HG02884 (cell line): Measurements from ENCODE around the gene ATG5.
"Not testable (repeated sequence)": the region's sequence is repeated elsewhere in the genome, so short reads cannot be mapped to it uniquely, and the experiment has no call there.

Experiments used
- ATAC-seq: cut with Tn5 transposase; IDR thresholded peaks from one replicate; pipeline ENCODE4 v1.9.1; 2021; ENCODE audit warnings: mild to moderate bottlenecking, moderate library complexity; ENCODE audit not compliant: unreplicated experiment

Gene ATG5

DNA sequence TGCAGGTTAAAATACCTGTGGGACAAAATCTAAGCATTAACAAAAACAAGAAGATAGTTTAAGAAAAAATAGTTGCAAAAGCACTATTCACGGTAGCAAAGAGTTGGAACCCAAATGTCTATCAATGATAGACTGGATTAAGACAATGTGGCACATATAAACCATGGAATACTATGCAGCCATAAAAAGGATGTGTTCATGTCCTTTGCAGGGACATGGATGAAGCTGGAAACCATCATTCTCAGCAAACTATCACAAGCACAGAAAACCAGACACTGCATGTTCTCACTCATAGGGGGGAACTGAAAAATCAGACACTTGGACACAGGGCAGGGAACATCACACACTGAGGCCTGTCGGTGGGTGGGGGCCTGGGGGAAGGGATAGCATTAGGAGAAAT lies 65.8 kb downstream of the ATG5 start:
- ATAC-seq, result not testable (repeated sequence)

DNA sequence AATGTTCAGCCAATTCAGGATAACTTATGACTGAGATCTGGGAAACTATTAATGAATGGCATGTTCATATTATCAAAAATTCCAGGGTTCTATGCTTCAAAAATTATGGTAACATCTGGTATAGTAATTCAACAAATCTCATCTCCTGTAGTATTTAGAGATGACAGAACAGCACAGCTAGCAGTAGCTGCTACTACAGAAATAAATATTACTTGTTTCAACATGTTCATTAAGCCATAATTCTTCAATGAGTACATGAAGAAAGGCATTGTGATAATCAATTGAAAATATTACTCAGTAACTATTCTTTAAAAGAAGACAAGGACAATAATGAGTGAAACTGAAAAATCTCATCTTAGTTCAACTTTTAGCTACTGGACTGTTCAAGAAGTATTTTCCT lies 66.8 kb downstream of the ATG5 start:
- ATAC-seq, result no peak

DNA sequence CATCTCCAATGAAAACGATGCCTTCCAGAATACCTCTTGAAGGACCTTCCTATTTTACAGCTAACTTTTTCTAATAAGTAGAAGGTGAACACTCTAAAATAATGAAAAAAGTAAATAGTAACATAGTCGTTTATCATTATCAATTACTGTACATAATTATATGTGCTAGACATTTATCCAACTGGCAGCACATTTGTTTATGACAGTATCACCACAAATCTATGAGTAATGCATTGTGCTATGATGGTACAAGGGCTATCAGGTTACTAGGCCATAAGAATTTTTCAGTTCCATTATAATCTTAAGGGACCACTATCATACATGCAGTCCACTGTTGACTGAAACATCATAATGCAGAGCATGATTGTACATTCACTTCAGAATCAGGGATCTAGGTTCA lies 68.4 kb downstream of the ATG5 start:
- no peak for ATAC-seq

DNA sequence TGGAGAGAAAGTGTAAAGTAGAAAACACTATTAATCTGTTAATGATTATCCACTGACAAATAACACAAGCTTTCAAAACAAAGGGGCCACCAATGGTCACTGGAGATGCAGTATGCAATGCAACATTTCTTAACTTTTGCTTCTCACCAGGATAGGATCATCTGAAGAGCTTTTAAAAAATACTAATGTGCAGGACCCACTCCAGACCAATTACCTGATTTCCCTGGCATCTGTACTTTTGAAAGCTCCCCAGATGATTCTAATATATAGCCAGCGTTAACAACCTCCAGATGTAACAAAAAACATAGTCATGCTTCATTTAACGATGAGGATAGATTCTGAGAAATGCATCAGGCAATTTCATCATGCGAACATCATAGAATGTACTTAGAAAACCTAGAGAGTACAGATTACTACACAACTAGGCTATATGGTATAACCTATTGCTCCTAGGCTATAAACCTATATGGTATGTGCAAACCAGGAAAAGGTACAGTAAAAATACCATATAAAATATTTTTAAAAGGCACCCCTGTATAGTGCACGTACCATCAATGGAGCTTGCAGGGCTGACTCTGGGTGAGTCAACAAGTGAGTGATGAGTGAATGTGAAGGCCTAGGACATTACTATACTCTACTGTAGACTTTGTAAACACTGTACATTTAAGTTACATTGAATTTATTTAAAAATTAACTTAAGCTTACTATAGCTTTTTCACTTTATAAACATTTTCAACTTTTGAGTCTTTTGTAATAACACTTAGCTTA lies 69.2 kb downstream of the ATG5 start:
- ATAC-seq, result no peak

DNA sequence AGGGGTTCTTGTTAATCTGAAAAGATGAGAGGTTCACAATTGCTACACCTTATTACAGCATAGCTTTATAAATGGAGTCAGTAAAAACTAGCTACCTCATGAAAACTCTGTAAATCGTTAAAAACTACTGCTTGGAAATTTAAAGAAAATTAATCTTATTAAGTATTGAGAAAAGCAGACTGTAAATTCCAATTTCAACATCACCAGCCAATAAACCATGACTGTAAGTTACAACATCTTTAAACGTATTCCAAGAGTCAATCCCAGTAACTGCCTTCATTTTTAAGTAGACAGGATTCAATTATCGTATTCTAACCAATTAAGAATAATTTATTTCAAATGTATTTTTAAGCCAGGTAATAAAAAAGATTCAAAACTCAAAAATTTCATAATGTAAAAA lies 70.3 kb downstream of the ATG5 start:
- no peak for ATAC-seq

DNA sequence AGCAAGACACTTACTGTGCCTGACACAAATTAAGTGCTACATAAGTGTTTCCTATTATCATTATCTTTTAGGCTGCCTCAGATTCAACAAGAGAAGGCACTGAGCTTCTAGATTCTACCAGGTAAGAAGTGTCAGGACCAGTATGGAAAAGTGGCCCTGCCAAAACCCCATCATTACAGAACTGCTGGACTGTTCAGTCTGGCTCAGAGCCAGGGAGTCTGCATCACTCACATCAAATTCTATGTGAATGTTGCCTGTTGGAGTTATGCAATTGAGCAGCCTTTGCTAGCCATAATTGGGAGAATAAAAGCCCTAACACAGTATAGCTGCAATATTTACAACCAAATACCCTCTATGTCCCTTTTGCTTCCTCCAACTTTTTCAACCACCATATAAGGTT lies 70.9 kb downstream of the ATG5 start:
- ATAC-seq, result no peak

DNA sequence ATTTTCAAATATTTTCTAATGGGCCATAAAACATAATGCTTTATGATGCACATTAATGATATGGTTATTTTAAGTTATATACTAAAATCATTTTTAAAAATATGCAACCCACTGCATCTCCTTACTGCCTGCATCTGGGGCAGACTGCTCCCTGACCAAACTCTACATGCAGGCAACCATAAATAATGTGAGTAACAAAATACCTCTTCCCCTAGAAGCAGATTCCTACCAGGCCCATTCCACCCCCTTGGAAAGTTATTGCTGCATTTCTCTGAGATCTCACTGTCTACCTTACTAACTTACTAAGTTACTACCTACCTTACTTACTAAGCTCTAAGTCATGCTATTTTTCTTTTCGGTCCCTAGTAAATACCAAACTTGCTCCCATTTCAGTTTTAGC lies 71.8 kb downstream of the ATG5 start:
- no peak for ATAC-seq

DNA sequence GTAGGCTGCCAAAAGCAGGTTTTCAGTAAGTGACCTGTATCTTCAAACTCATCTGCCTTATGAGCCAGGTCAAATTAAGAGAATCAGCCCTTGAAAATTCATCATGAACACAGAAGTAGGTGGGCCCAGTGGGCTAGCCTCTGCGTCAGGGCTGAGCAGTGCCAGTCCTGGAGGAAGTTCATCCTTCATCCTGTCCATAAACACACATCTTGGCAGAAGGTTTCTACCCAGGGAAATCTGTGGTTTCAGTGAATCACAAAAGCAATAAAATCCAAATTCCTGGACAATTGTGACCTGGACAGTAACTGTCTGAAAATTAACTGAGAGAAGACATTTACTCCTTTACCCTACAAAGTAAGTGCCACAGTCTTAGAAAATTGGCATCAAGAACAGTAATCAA lies 72.4 kb downstream of the ATG5 start:
- no peak for ATAC-seq

DNA sequence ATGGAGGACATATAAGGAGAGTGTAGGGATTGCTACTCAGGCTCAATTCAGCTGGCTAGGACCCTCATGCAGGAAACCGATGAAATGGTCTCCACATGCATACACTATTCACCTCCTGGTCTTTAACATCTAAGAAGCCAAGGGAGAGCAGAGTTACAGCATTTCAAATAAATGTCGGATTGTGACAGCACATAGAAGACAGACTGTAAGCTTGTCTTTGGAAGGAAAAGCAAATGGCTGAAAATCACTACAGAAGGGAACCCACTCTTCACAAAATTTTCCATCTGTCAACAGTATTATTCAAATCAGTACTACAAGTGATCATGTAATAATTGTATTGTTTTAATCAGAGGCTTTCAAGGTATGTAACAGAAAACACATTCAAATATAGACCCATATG lies 72.9 kb downstream of the ATG5 start:
- ATAC-seq, result no peak

DNA sequence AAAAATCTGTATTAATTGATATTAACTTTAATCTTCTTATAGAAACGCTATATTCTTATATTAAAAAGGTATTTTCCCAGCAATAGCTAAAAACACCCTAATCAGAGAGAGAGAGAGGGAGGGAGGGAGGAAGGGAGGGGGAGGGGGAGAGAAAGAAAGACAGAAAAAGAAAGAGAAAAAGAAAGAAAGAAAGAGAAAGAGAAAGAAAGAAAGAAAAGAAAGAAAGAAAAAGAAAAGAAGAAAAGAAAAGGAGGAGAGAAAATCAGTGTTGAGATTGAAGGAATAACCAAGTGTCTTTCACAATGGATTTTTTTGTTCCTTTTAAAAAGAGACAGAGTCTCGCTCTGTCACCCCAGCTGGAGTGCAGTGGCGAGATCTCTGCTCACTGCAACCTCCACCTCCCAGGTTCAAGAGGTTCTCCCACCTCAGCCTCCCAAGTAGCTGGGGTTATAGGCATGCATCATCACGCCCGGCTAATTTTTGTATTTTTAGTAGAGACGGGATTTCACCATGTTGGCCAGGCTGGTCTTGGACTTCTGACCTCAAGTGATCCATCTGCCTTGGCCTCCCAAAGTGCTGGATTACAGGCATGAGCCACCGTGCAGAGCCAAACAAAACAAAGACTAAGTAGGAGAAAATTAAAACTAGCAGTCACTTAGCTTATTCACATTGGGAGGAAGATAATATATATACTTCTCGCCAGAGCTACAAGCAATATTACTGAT lies 73.9 kb downstream of the ATG5 start:
- not testable (repeated sequence) for ATAC-seq

DNA sequence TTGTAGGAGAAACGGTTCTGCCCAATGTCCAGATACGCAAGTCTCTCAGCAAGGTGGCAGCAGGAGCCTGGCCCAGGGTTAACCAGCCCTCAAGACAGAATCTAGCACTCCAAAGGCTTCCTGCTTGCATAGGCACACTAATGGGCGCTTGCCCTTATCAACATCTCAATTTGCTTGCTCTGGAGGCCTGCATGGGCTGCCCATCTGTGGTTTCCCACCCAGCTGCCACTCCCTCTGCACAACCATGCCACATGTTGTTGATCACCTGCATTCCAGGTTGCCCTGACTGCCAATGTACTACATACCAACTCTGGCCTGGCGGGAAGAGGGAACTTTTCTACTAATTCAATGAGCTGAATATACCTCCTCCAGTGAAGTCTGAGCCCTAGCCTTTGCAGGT lies 74.6 kb downstream of the ATG5 start:
- no peak for ATAC-seq

DNA sequence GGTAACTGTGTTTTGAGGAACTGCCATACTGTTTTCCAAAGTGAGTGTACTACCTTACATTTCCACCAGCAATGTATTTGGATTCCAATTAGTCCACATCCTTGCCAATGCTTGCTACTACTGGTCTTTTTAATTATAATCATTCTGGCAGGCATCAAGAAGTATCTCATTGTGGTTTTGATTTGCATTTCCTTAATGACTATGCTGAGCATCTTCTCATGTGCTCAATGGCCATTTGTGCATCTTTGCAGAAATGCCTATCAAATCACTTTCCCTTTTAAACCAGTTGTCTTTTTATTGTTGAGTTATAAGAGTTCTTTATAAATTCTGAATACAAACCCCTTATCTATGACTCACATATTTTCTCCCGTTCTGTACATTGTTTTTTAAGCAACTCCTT lies 75.9 kb downstream of the ATG5 start:
- ATAC-seq, result no peak

DNA sequence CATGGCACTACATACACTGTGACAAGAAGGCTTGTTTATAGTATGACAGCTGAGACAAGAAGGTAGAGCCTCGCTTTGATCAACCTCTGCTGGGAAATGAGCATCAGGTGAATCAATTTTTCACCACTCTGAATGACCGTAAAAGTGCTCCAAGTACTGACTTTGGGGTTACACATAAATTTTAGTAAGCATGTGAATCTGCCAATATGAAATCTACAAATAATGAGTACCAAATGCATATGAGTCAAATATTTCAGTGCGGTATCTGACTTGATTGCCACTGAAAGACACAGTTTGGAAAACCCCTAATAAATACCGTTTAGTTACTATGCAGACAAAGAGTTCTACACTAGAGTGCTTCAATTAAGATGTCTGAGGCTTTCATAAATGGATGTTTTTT lies 77.8 kb downstream of the ATG5 start:
- no peak for ATAC-seq

DNA sequence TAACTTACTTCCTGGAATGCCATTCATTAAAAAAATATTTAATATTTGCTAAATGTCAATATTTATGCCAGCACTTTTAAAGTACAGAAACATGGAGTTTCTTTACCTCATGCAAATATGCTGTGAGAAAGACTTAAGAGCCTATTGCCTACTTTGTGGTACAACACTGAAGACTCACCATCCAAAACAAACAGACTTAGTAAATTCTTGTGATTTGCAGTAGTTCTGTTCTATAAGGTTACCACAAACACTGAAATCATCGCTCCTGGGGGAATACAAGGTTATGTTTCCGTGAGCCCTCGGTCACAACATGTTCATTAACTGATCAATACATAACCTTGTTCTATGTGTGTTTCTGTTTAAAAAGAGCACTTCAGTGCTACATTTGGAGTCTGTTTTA lies 78.3 kb downstream of the ATG5 start:
- ATAC-seq, result no peak

DNA sequence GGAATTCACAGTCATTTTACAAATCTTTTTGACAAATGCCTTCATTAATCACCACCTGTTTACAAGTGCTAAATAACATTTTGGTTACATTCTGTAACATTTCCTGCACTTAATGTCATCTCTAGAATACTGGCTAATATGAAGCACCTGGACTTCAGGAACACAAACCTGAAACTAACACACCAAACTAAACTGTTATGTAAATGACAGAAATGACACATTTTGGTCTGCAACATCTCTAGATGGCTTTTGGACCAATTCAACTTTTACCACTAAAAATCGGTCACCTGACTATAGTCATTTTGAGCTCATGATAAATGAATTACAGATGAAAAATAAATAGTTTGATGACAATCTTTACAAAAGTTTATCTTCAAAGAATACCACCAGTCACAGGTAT lies 80.6 kb downstream of the ATG5 start:
- peak; percentile 77 for ATAC-seq

DNA sequence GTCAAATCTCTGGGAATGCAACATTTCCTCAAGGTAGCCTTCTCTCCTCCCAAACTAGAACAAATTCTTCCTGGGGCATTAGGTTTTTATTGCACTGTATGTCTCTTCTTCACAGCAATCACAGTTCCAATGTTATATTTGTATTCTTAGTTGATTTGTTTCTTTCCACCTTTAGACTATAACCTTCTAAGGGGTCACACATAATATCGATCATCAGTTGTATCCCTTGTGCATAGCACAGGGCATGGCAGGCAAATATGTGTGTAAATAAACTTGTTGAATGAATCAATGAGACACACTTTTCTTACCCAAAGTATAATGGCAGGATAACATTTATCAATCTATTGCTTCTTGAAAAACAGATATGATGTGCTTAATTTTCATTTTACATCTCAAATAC lies 81.0 kb downstream of the ATG5 start:
- ATAC-seq, result no peak

DNA sequence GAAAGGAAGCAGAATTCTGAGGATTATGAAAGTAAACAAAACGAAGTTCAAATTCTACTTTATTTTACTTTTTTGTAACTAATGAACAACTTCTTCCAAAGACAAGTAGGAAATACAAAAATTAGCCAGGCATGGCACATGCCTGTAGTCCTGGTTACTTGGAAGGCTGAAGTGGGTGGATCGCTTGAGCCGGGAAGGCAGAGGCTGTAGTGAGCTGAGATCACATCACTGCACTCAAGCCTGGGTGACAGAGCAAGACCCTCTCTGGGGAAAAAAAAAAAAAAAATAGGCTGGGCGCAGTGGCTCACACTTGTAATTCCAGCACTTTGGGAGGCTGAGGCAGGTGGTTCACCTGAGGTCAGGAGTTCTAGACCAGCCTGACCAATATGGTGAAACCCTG lies 82.3 kb downstream of the ATG5 start:
- no peak for ATAC-seq

DNA sequence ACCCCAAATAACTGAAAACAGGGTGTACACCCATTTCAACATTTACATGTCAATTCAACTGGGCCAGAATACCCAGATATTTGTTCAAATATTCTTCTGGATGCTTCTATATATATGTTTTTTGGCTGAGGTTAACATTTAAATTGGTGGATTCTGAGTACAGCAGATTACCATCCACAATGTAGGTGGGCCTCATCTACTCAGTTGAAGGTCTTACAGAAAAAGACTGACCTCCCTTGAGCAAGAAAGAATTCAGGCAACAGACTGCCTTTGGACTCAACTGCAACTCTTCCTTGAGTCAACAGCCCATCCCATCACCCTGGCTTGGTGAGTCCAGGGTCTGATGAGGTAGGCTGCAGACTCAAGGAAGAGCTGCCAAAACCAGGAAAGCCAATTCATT lies 84.1 kb downstream of the ATG5 start:
- no peak for ATAC-seq

DNA sequence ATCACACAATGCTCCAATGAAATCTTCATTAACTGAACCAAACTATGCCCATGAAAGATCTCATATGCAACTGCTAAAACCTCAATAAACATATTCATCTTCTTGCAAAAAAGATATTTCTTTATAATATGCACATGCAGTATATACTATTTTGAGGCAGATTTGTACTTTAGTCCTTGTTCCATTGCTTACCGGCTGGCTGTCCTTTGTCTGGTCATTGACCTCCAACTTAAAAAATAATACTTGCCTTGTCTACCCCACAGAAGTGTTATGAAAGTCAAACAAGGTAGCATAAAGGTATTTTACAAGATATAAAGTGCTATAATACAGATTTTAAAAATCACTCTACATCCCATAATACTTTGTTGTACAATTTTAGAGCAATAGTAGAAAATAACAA lies 88.3 kb downstream of the ATG5 start:
- no peak for ATAC-seq

DNA sequence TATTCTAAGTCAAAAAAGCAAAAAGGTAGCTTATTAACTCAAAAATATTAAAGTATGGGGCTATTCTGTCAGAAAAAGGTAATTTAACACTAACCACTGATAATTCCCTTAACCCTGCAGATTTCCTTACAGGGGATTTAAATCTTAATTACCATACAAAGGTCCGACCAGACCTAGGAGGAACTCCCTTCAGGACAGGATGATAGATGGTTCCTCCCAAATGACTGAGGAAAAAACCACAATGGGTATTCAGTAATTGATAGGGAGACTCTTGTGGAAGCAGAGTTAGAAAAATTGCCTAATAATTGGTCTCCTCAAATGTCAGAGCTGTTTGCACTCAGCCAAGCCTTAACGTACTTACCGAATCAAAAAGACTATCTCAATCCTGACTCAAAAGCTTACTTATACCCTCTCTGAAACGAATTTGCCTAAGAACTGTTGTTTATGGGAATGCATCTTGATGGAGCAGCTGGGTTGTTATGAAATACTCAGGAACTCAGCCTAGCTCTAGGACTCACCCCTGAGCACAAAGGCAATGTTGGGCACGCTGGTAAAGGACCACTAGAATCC lies 95.6 kb downstream of the ATG5 start:
- not testable (repeated sequence) for ATAC-seq

DNA sequence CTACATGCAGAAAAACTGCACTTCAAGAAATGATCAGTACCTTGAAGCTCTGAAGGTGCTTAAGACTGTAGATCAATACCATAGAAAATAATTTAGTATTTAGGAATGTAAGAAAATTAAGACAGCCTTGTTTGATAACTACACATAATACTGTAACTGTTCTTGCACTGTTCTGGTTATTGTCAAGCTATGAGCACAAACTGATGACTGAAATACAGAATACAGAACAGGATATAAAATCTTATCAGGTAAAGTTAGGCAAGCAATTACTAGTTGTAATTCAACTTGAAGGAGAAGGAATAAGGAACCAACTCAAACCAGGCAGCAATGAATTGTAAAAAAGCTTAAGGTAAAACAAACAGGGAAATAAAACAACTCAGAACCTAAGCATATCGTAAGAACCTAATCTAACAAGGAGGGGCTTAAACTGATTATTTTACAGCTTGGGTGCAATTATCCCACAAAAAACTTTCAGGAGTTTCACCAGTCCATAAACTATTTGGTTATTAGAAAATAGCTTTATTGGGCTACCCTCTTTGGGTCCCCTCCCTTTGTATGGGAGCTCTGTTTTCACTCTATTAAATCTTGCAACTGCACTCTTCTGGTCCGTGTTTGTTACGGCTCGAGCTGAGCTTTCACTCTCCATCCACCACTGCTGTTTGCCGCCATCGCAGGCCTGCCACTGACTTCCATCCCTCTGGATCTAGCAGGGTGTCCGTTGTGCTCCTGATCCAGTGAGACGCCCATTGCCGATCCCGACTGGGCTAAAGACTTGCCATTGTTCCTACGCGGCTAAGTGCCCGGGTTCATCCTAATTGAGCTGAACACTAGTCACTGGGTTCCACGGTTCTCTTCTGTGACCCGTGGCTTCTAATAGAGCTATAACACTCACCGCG lies 97.7 kb downstream of the ATG5 start:
- no peak for ATAC-seq
